Common myeloid progenitor, CD34-positive (primary cell): Measurements from ENCODE around the gene DOK3.
"Not testable (repeated sequence)": the region's sequence is repeated elsewhere in the genome, so short reads cannot be mapped to it uniquely, and the experiment has no call there.

Source experiments
- CTCF ChIA-PET: fragments of 350-600 bp; sonication (Branson Sonifier 250); formaldehyde crosslinking; loops from one replicate; lab custom pipeline; 2021; ENCODE audit warnings: antibody characterized with exemption; lab: Charles Lee
- POLR2A ChIA-PET: fragments of 350-600 bp; sonication (Branson Sonifier 250); formaldehyde crosslinking; loops from one replicate; lab custom pipeline; 2021; ENCODE audit warnings: antibody characterized with exemption; lab: Charles Lee
- DNase-seq, 3 donors: peaks; one replicate each; pipeline versions ENCODE4 v3.0.0 to v3.0.0-alpha.2; 2013
- H3K27ac ChIP-seq, 2 experiments: 1 replicate in 1 of 2; 2 replicates in 1 of 2; pipeline ENCODE4 v1.7.0; 2013; ENCODE audit warnings: inconsistent platforms in 2 of 2, low read length in 2 of 2, mild to moderate bottlenecking in 2 of 2, low read depth in 1 of 2, moderate library complexity in 1 of 2; ENCODE audit not compliant: severe bottlenecking in 2 of 2, insufficient read depth in 1 of 2, poor library complexity in 1 of 2
- H3K27me3 ChIP-seq, 5 experiments: replicated peaks in 2 of 5; 1 replicate in 3 of 5; 2 replicates in 2 of 5; pipeline versions ENCODE4 v1.6.1 to v1.7.0; 2013; ENCODE audit warnings: low read length in 4 of 5, mild to moderate bottlenecking in 2 of 5, moderate library complexity in 2 of 5, inconsistent platforms in 1 of 5; ENCODE audit not compliant: insufficient read depth in 5 of 5, control insufficient read depth in 4 of 5
- H3K36me3 ChIP-seq, 4 experiments: 1 replicate in 2 of 4; 2 replicates in 2 of 4; pipeline versions ENCODE4 v1.6.1 to v1.7.0; 2013; ENCODE audit warnings: low read length in 3 of 4, control low read depth in 1 of 4, mild to moderate bottlenecking in 1 of 4; ENCODE audit not compliant: control insufficient read depth in 4 of 4, insufficient read depth in 4 of 4
- H3K4me1 ChIP-seq, 4 experiments: 1 replicate in 3 of 4; 2 replicates in 1 of 4; pipeline versions ENCODE4 v1.6.1 to v1.7.1; 2013; ENCODE audit warnings: low read length in 3 of 4, mild to moderate bottlenecking in 3 of 4, control low read depth in 1 of 4, inconsistent platforms in 1 of 4, moderate library complexity in 1 of 4; ENCODE audit not compliant: control insufficient read depth in 4 of 4, insufficient read depth in 4 of 4; ENCODE audit errors: control extremely low read depth in 1 of 4
- H3K4me3 ChIP-seq, 7 experiments: 1 replicate in 4 of 7; 2 replicates in 3 of 7; pipeline versions ENCODE4 v1.5.1 to v1.7.0; 2013; ENCODE audit warnings: mild to moderate bottlenecking in 7 of 7, low read length in 6 of 7, moderate library complexity in 6 of 7, inconsistent platforms in 2 of 7, low read depth in 2 of 7, control low read depth in 1 of 7; ENCODE audit not compliant: insufficient read depth in 4 of 7, control insufficient read depth in 1 of 7; ENCODE audit errors: extremely low read depth in 1 of 7
- H3K9me3 ChIP-seq, 5 experiments: 1 replicate in 4 of 5; 2 replicates in 1 of 5; pipeline versions ENCODE4 v1.6.1 to v1.7.1; 2013; ENCODE audit warnings: low read length in 4 of 5, mild to moderate bottlenecking in 2 of 5, inconsistent platforms in 1 of 5, low read depth in 1 of 5, moderate library complexity in 1 of 5; ENCODE audit not compliant: control insufficient read depth in 4 of 5, insufficient read depth in 2 of 5; ENCODE audit errors: control extremely low read depth in 1 of 5
- WGBS: methylation state at CpG from one replicate; pipeline ENCODE4 v1.1.5; 2013; ENCODE audit not compliant: insufficient coverage; 5-methylcytosine and 5-hydroxymethylcytosine counted together

The DOK3 gene

GRCh38 chr5:177487144-177487543 is 22.5 kb downstream of the DOK3 start:
- no peaks in the 10 kb centered on the region for H3K4me1 ChIP-seq
- H3K36me3 ChIP-seq = peaks cover 7 to 59% (median 22%) of the 10 kb centered on the region in 4 experiments
- ChIA-PET CTCF (interaction anchor here (1.4 to 18.3 kb wide), 5 partner anchors 10 to 30 kb away, joined by 3 to 206 read pairs (median 4); partner anchors contain the start of gene DOK3), POLR2A (no interaction called here)
- no peaks in the 10 kb centered on the region for H3K27me3 ChIP-seq
- H3K27ac ChIP-seq = no peak overlapping the region
- H3K4me3 ChIP-seq = no peak overlapping the region
- DNase-seq = no peak
- WGBS = 96% methylated on average over 7 of the region's 8 CpGs
- H3K9me3 ChIP-seq = no peaks in the 10 kb centered on the region

GRCh38 chr5:177486256-177486655 is 23.4 kb downstream of the DOK3 start:
- 100% methylated on average over 2 of the region's 3 CpGs for WGBS
- Histone ChIP-seq H3K4me1 (no peaks in the 10 kb centered on the region), H3K27ac (no peak overlapping the region), H3K27me3 (no peaks in the 10 kb centered on the region), H3K4me3 (no peak overlapping the region), H3K36me3 (peaks cover 7 to 58% (median 20%) of the 10 kb centered on the region in 4 experiments), H3K9me3 (no peaks in the 10 kb centered on the region)
- POLR2A ChIA-PET = no interaction called here
- DNase-seq = no peak
- CTCF ChIA-PET = interaction anchor here (0.8 to 18.3 kb wide), 6 partner anchors 9 to 40 kb away, joined by 3 to 206 read pairs (median 4); partner anchors contain the start of genes DOK3 and PRR7

- H3K4me1 ChIP-seq, H3K27me3 ChIP-seq, POLR2A ChIA-PET, H3K27ac ChIP-seq, H3K9me3 ChIP-seq, H3K4me3 ChIP-seq, DNase-seq: not testable (repeated sequence)
- WGBS = 83% methylated on average over 3 of the region's 3 CpGs
- H3K36me3 ChIP-seq = peaks cover 7 to 53% (median 18%) of the 10 kb centered on the region in 4 experiments
- CTCF ChIA-PET = interaction anchor here (0.6 to 18.3 kb wide), 5 partner anchors 8 to 590 kb away, joined by 3 to 206 read pairs (median 5); partner anchors contain the start of gene DOK3
These were observed 23.9 kb downstream of the DOK3 start for GRCh38 chr5:177485753-177486152.

- Histone ChIP-seq H3K36me3 (peaks cover 6 to 46% (median 15%) of the 10 kb centered on the region in 4 experiments), H3K4me1 (peaks cover 0 to 2% (median 2%) of the 10 kb centered on the region in 4 experiments), H3K27me3 (no peaks in the 10 kb centered on the region), H3K9me3 (no peaks in the 10 kb centered on the region), H3K4me3 (no peak overlapping the region), H3K27ac (no peak overlapping the region)
- ChIA-PET CTCF (interaction anchor here (0.6 to 18.3 kb wide), 3 partner anchors 9 to 590 kb away, joined by 3 to 206 read pairs (median 3); partner anchors contain the start of gene DOK3), POLR2A (no interaction called here)
- 89% methylated on average over 11 of the region's 13 CpGs for WGBS
- DNase-seq = no peak
These were observed 24.6 kb downstream of the DOK3 start for GRCh38 chr5:177484902-177485549.

GRCh38 chr5:177483994-177484901 is 25.4 kb downstream of the DOK3 start:
- no peaks in the 10 kb centered on the region for H3K9me3 ChIP-seq
- ChIA-PET POLR2A (no interaction called here), CTCF (interaction anchor here (18.3 kb wide), 1 partner anchor 22 kb away, joined by 206 read pairs; the partner anchor contains the start of gene DOK3)
- H3K4me3 ChIP-seq = no peak overlapping the region
- peaks cover 4 to 38% (median 15%) of the 10 kb centered on the region in 4 experiments for H3K36me3 ChIP-seq
- H3K27me3 ChIP-seq = no peaks in the 10 kb centered on the region
- WGBS = 98% methylated on average over 20 of the region's 22 CpGs
- peaks cover 0 to 10% (median 10%) of the 10 kb centered on the region in 4 experiments for H3K4me1 ChIP-seq
- no peak overlapping the region for H3K27ac ChIP-seq
- no peak for DNase-seq

- H3K27me3 ChIP-seq = no peaks in the 10 kb centered on the region
- CTCF ChIA-PET = no interaction called here
- no peak overlapping the region for H3K27ac ChIP-seq
- H3K9me3 ChIP-seq = no peaks in the 10 kb centered on the region
- DNase-seq = no peak
- H3K36me3 ChIP-seq = peaks cover 2 to 28% (median 12%) of the 10 kb centered on the region in 4 experiments
- no peak overlapping the region for H3K4me3 ChIP-seq
- H3K4me1 ChIP-seq = peaks cover 0 to 21% (median 19%) of the 10 kb centered on the region in 4 experiments
- WGBS = 100% methylated on average over 6 of the region's 9 CpGs
- POLR2A ChIA-PET = no interaction called here
These were observed 26.6 kb downstream of the DOK3 start for GRCh38 chr5:177483042-177483441.
